Measurements from ENCODE around the gene SNX11.

GRCh38 chr17:48144976-48145798, 37.6 kb downstream of the SNX11 start:
- TF ChIP-seq CTCF (IDR thresholded peaks at IDR 0.05 in 2 of 3, conservative IDR thresholded peaks at IDR 0.05 in 1 of 3; ENCODE audit: borderline replicate concordance in 1 of 3, insufficient read depth in 1 of 3, low read depth in 2 of 3, low read length in 2 of 3) (no peak), JUND (IDR thresholded peaks at IDR 0.05) (no peak)
